HepG2 (cell line): ENCODE measurements around the gene VEPH1. TPM values are rescaled to one million over a fixed set of nuclear protein-coding genes. Genes with fewer than 3 reads are reported as not detected.

ENCODE experiments used
- ATAC-seq: fragments of 200-7000 bp; cut with Tn5 transposase; 3 replicates; pipeline ENCODE4 v1.9.1; 2020; ENCODE audit warnings: mild to moderate bottlenecking, moderate library complexity
- BruUV-seq: library from RNA; stranded (reverse); fragments of 400-500 nt; replicated peaks from 2 replicates; lab custom pipeline; 2021; lab: Mats Ljungman, UMichigan
- CTCF ChIA-PET: fragments of 300-600 bp; formaldehyde crosslinking; extraction: SDS; loops from one replicate; lab custom pipeline; 2021; ENCODE audit warnings: low total read pairs, inconsistent platforms, low intra/inter-chr PET ratio; lab: Yijun Ruan, JAX
- POLR2A ChIA-PET: fragments of 350-600 bp; sonication (Branson Sonifier 250); formaldehyde crosslinking; loops from one replicate; lab custom pipeline; 2020; ENCODE audit warnings: antibody characterized with exemption, inconsistent platforms; lab: Yijun Ruan, JAX
- DNase-seq: peaks from one replicate; pipeline ENCODE4 v3.0.0-alpha.2; 2015; ENCODE audit warnings: low spot score
- FAIRE-seq: peaks from 3 replicates; lab custom pipeline; 2011; peaks lifted over from hg19 to GRCh38; lab: Jason Lieb, UNC
- H2AFZ ChIP-seq: one replicate; pipeline ENCODE4 v1.6.1; 2011; ENCODE audit warnings: low read length, inconsistent platforms
- H3K27ac ChIP-seq: fragments of 300-600 bp; 3 replicates; pipeline ENCODE4 v1.8.0; 2011; ENCODE audit warnings: mixed run types, mild to moderate bottlenecking, mixed read lengths, low read length, inconsistent platforms; ENCODE audit not compliant: insufficient read depth; ENCODE audit errors: extremely low read length
- H3K27me3 ChIP-seq, 2 experiments: fragments of 200-600 bp in 1 of 2; 2 replicates in 1 of 2; 3 replicates in 1 of 2; pipeline versions ENCODE4 v1.6.0 to v1.8.0; 2011; ENCODE audit warnings: low read length in 2 of 2, mild to moderate bottlenecking in 2 of 2, moderate library complexity in 2 of 2, inconsistent platforms in 1 of 2; ENCODE audit not compliant: insufficient read depth in 2 of 2, control insufficient read depth in 1 of 2
- H3K36me3 ChIP-seq, 2 experiments: fragments of 200-600 bp in 1 of 2; replicated peaks in 1 of 2; 2 replicates in 1 of 2; 3 replicates in 1 of 2; pipeline versions ENCODE4 v1.5.1 to v1.8.0; 2011; ENCODE audit warnings: low read length in 2 of 2, inconsistent platforms in 1 of 2; ENCODE audit not compliant: insufficient read depth in 2 of 2, control insufficient read depth in 1 of 2
- H3K4me1 ChIP-seq: 2 replicates; pipeline ENCODE4 v1.5.1; 2012; ENCODE audit warnings: low read length, inconsistent platforms; ENCODE audit not compliant: insufficient read depth
- H3K4me2 ChIP-seq: 2 replicates; pipeline ENCODE4 v1.6.0; 2011; ENCODE audit warnings: low read depth, low read length, inconsistent platforms
- H3K4me3 ChIP-seq, 3 experiments: fragments of 200-600 bp in 1 of 3; sonication (generic), shearing (Covaris generic) in 1 of 3; replicated peaks in 1 of 3; 2 replicates each; pipeline ENCODE4 v1.5.1; 2011 to 2016; ENCODE audit warnings: low read length in 3 of 3, inconsistent platforms in 2 of 3, low read depth in 2 of 3, mild to moderate bottlenecking in 2 of 3, control low read depth in 1 of 3, mixed read lengths in 1 of 3; ENCODE audit not compliant: insufficient read depth in 1 of 3
- H3K79me2 ChIP-seq: one replicate; pipeline ENCODE4 v1.6.1; 2011; ENCODE audit warnings: low read length, inconsistent platforms; ENCODE audit not compliant: insufficient read depth
- H3K9ac ChIP-seq: 2 replicates; pipeline ENCODE4 v1.6.0; 2011; ENCODE audit warnings: mild to moderate bottlenecking, low read depth, low read length, inconsistent platforms; ENCODE audit not compliant: insufficient read depth
- H3K9me3 ChIP-seq: 2 replicates; pipeline ENCODE4 v1.5.1; 2012; ENCODE audit warnings: mild to moderate bottlenecking, low read length
- H4K20me1 ChIP-seq: 2 replicates; pipeline ENCODE4 v1.6.0; 2011; ENCODE audit warnings: inconsistent platforms, mild to moderate bottlenecking, low read length, moderate library complexity; ENCODE audit not compliant: insufficient read depth
- ATF7-NPFF ChIP-seq: sonication (generic); formaldehyde crosslinking; IDR thresholded peaks from 2 replicates; pipeline ENCODE4 v1.8.1; 2023; ENCODE audit warnings: mild to moderate bottlenecking, low read depth, missing genetic modification reagents, moderate library complexity
- CC2D1A ChIP-seq: sonication (generic); formaldehyde crosslinking; IDR thresholded peaks from 2 replicates; pipeline ENCODE4 v1.8.1; 2023; ENCODE audit warnings: mild to moderate bottlenecking, missing genetic modification reagents
- CTCF ChIP-seq: sonication (generic); formaldehyde crosslinking; IDR thresholded peaks from 2 replicates; pipeline ENCODE4 v1.5.0; 2020; ENCODE audit warnings: mild to moderate bottlenecking, missing genetic modification reagents, moderate library complexity
- IRX3 ChIP-seq: sonication (generic); formaldehyde crosslinking; IDR thresholded peaks from 2 replicates; pipeline ENCODE4 v1.8.1; 2023; ENCODE audit warnings: mild to moderate bottlenecking, low read depth, missing genetic modification reagents, borderline replicate concordance
- KDM1A ChIP-seq: IDR thresholded peaks from 2 replicates; pipeline ENCODE4 v1.6.1; 2016; ENCODE audit warnings: missing compliant biosample characterization
- MAFK ChIP-seq, 2 experiments: IDR thresholded peaks in 1 of 2; conservative IDR thresholded peaks in 1 of 2; 2 replicates each; pipeline ENCODE4 v1.6.1; 2011; ENCODE audit warnings: improper control_type of control experiment in 2 of 2, low read length in 2 of 2
- NFE2L2 ChIP-seq: fragments of 150-350 bp; IDR thresholded peaks from 2 replicates; pipeline ENCODE4 v1.6.1; 2014; ENCODE audit warnings: low read length
- NKX3-1 ChIP-seq: sonication (generic); formaldehyde crosslinking; IDR thresholded peaks from 2 replicates; pipeline ENCODE4 v1.5.0; 2020; ENCODE audit warnings: missing genetic modification reagents
- ONECUT2 ChIP-seq: sonication (generic); formaldehyde crosslinking; IDR thresholded peaks from 2 replicates; pipeline ENCODE4 v1.4.0; 2020; ENCODE audit warnings: missing genetic modification reagents
- ZBTB7B ChIP-seq: sonication (generic); formaldehyde crosslinking; IDR thresholded peaks from 2 replicates; pipeline ENCODE4 v1.4.0; 2020; ENCODE audit warnings: missing genetic modification reagents
- ZC3H4 ChIP-seq: sonication (generic); formaldehyde crosslinking; IDR thresholded peaks from 2 replicates; pipeline ENCODE4 v1.4.0; 2020; ENCODE audit warnings: missing genetic modification reagents, borderline replicate concordance
- ZNF354B ChIP-seq: sonication (generic); formaldehyde crosslinking; IDR thresholded peaks from 2 replicates; pipeline ENCODE4 v1.8.0; 2022; ENCODE audit warnings: mild to moderate bottlenecking, missing genetic modification reagents
- ZNF615 ChIP-seq: sonication (generic); formaldehyde crosslinking; IDR thresholded peaks from 2 replicates; pipeline ENCODE4 v1.5.0; 2020; ENCODE audit warnings: mild to moderate bottlenecking, missing genetic modification reagents, borderline replicate concordance
- WGBS: methylation state at CpG from one replicate; pipeline ENCODE4 v1.1.6; 2017; ENCODE audit warnings: low lambda C conversion rate; 5-methylcytosine and 5-hydroxymethylcytosine counted together
- in situ Hi-C: cut with HindIII; loops from 2 replicates; pipeline ENCODE4 v1.10.0; 2017; ENCODE audit warnings: low pct_unique_long_range_greater_than_20kb; ENCODE audit not compliant: extremely low pct_ligation_motif_present
- intact Hi-C: fragments of 100-400 bp; cut with micrococcal nuclease; formaldehyde crosslinking; loops from one replicate; pipeline ENCODE4 v1.10.0; 2022; ENCODE audit not compliant: unreplicated experiment
- polyA plus RNA-seq, 8 experiments: library from polyadenylated mRNA; depleted of rRNA in 3 of 8; stranded (reverse) in 7 of 8; unstranded in 1 of 8; fragments of >200 nt; fragmentation: Illumina TruSeq in 4 of 8; extraction: Trizol in 4 of 8; gene quantifications; 2 replicates each; pipeline versions ENCODE4 v1.2.1 to v1.2.3, GENCODE V29; 2011 to 2016; ENCODE audit warnings: low read depth in 4 of 8, missing spikeins in 1 of 8, mixed read lengths in 1 of 8; ENCODE audit not compliant: insufficient read depth in 1 of 8
- total RNA-seq, 5 experiments: library from RNA; depleted of rRNA; stranded (reverse); fragments of >200 nt; fragmentation: Illumina TruSeq; extraction: Trizol; gene quantifications; 2 replicates each; pipeline ENCODE4 v1.2.3, GENCODE V29; 2016; ENCODE audit warnings: low read depth in 1 of 5

Gene VEPH1
- total and polyA plus RNA-seq, 2 of the 13 experiments (the other 11 are each of a cell fraction or from before 2014, with no cell fraction given) = not detected

- intact Hi-C loops = no loop called here
- ChIA-PET CTCF (no interaction called here), POLR2A (no interaction called here)
- no peak overlapping the region for H3K4me3 ChIP-seq
- no peak overlapping the region for H3K4me2 ChIP-seq
- no peak for TF ChIP-seq IRX3 (CRISPR knock-in tag)
- no peak for TF ChIP-seq CC2D1A (CRISPR knock-in tag)
- no peak for TF ChIP-seq ZBTB7B
- TF ChIP-seq MAFK (conservative IDR thresholded peaks at IDR 0.05 in 1 of 2, IDR thresholded peaks at IDR 0.05 in 1 of 2; ENCODE audit: low read length in 2 of 2) = no peak
- TF ChIP-seq ZNF615 (CRISPR knock-in tag) = no peak
- TF ChIP-seq ATF7-NPFF (CRISPR knock-in tag) = no peak
- no peak for TF ChIP-seq ZNF354B
- no peak for TF ChIP-seq ONECUT2 (CRISPR knock-in tag)
- TF ChIP-seq KDM1A (CRISPR knock-in tag) = no peak
- no peak for TF ChIP-seq ZC3H4 (CRISPR knock-in tag)
- no peak for TF ChIP-seq NFE2L2
- 27% methylated on average over 2 of the region's 2 CpGs for WGBS
- H3K9ac ChIP-seq = no peak overlapping the region
- DNase-seq (no peak), ATAC-seq (no peak), FAIRE-seq (no peak)
- H3K79me2 ChIP-seq = no peaks in the 10 kb centered on the region
- H3K36me3 ChIP-seq = no peaks in the 10 kb centered on the region
- no TSS peak for BruUV-seq
- H2AFZ ChIP-seq = no peak overlapping the region
- H3K27me3 ChIP-seq = no peaks in the 10 kb centered on the region
- H3K9me3 ChIP-seq = no peaks in the 10 kb centered on the region
- in situ Hi-C loops = no loop called here
- H3K4me1 ChIP-seq = no peaks in the 10 kb centered on the region
- H4K20me1 ChIP-seq = no peaks in the 10 kb centered on the region
- H3K27ac ChIP-seq = no peak overlapping the region
These were observed 147.9 kb downstream of the VEPH1 start for GRCh38 chr3:157355276-157355675.

GRCh38 chr3:157354722-157355121 is 148.5 kb downstream of the VEPH1 start:
- H3K27me3 ChIP-seq = no peaks in the 10 kb centered on the region
- intact Hi-C loops (no loop called here), in situ Hi-C loops (no loop called here)
- FAIRE-seq (no peak), ATAC-seq (no peak), DNase-seq (no peak)
- H3K36me3 ChIP-seq = no peaks in the 10 kb centered on the region
- no peak overlapping the region for H3K4me3 ChIP-seq
- H3K27ac ChIP-seq = no peak overlapping the region
- 0% methylated on average over 1 of the region's 1 CpG for WGBS
- TF ChIP-seq CTCF (CRISPR knock-in tag) (peak; percentile 22; the same call in 1 of the 2 replicates), NKX3-1 (CRISPR knock-in tag) (no peak)
- H3K9me3 ChIP-seq = no peaks in the 10 kb centered on the region
- H3K9ac ChIP-seq = no peak overlapping the region
- BruUV-seq = no TSS peak
- ChIA-PET POLR2A (no interaction called here), CTCF (no interaction called here)
- no peaks in the 10 kb centered on the region for H4K20me1 ChIP-seq
- H3K4me1 ChIP-seq = no peaks in the 10 kb centered on the region
- H3K4me2 ChIP-seq = no peak overlapping the region
- no peak overlapping the region for H2AFZ ChIP-seq
- no peaks in the 10 kb centered on the region for H3K79me2 ChIP-seq
